KMS-11 (cell line): ENCODE measurements around the gene CADPS2.
A peak's percentile ranks its signal among the peaks of the same experiment; 100 is the strongest.

Experiments
- H2AFZ ChIP-seq: fragments of 200-600 bp; sonication (generic); 2 replicates; pipeline ENCODE4 v1.6.1; 2016; ENCODE audit warnings: antibody characterized with exemption, mixed run types, low read depth
- H3K27ac ChIP-seq: fragments of 200-600 bp; sonication (generic); 2 replicates; pipeline ENCODE4 v1.6.1; 2016; ENCODE audit warnings: mild to moderate bottlenecking, mixed run types
- H3K27me3 ChIP-seq: fragments of 200-600 bp; sonication (generic); 2 replicates; pipeline ENCODE4 v1.6.1; 2017; ENCODE audit warnings: mild to moderate bottlenecking, low read depth, mixed run types, moderate library complexity; ENCODE audit not compliant: insufficient read depth
- H3K36me3 ChIP-seq: fragments of 200-600 bp; sonication (generic); 2 replicates; pipeline ENCODE4 v1.6.1; 2017; ENCODE audit warnings: mild to moderate bottlenecking, mixed run types; ENCODE audit not compliant: insufficient read depth
- H3K4me1 ChIP-seq: fragments of 200-600 bp; sonication (generic); 2 replicates; pipeline ENCODE4 v1.6.1; 2016; ENCODE audit warnings: mild to moderate bottlenecking, low read depth, mixed run types; ENCODE audit not compliant: poor library complexity, severe bottlenecking
- H3K4me2 ChIP-seq: fragments of 200-600 bp; sonication (generic); 2 replicates; pipeline ENCODE4 v1.7.0; 2016; ENCODE audit warnings: mild to moderate bottlenecking, mixed run types
- H3K4me3 ChIP-seq: fragments of 200-600 bp; sonication (generic); IDR thresholded peaks from 2 replicates; pipeline ENCODE4 v1.6.1; 2017; ENCODE audit warnings: low read depth, low read length, mixed read lengths; ENCODE audit not compliant: insufficient read depth
- H3K79me2 ChIP-seq: fragments of 200-600 bp; sonication (generic); 2 replicates; pipeline ENCODE4 v1.6.1; 2016; ENCODE audit warnings: low read depth, mixed run types; ENCODE audit not compliant: insufficient read depth
- H3K9ac ChIP-seq: fragments of 200-600 bp; sonication (generic); 2 replicates; pipeline ENCODE4 v1.6.1; 2016; ENCODE audit warnings: mild to moderate bottlenecking, mixed run types
- H4K20me1 ChIP-seq: fragments of 200-600 bp; sonication (generic); 2 replicates; pipeline ENCODE4 v1.6.1; 2016; ENCODE audit warnings: mild to moderate bottlenecking, mixed run types; ENCODE audit not compliant: insufficient read depth
- CTCF ChIP-seq: fragments of 200-600 bp; sonication (generic); conservative IDR thresholded peaks from 2 replicates; pipeline ENCODE4 v1.6.1; 2017; ENCODE audit warnings: low read depth, mild to moderate bottlenecking, antibody characterized with exemption, low read length, moderate library complexity, mixed read lengths

Gene CADPS2

GRCh38 chr7:122380992-122381391, 505.3 kb downstream of the CADPS2 start:
- Histone ChIP-seq H3K4me2 (peak overlapping the region; percentile 43), H3K27me3 (no peaks in the 10 kb centered on the region), H3K27ac (peak overlapping the region; percentile 29; the same call in 1 of the 2 replicates), H3K79me2 (no peaks in the 10 kb centered on the region), H3K36me3 (no peaks in the 10 kb centered on the region), H3K4me1 (peaks cover 77% of the 10 kb centered on the region), H3K4me3 (no peak overlapping the region), H4K20me1 (no peaks in the 10 kb centered on the region), H3K9ac (0 out of 2 replicates have a peak overlapping the region, but pooled peaks have one; percentile 0), H2AFZ (peak overlapping the region; percentile 16)
- no peak for TF ChIP-seq CTCF

GRCh38 chr7:122379491-122379890, 506.8 kb downstream of the CADPS2 start:
- Histone ChIP-seq H3K27me3 (no peaks in the 10 kb centered on the region), H2AFZ (no peak overlapping the region), H3K4me2 (peak overlapping the region; percentile 43; the same call in 1 of the 2 replicates), H3K4me3 (no peak overlapping the region), H3K4me1 (peaks cover 62% of the 10 kb centered on the region), H3K79me2 (no peaks in the 10 kb centered on the region), H3K36me3 (no peaks in the 10 kb centered on the region), H3K27ac (no peak overlapping the region), H3K9ac (no peak overlapping the region), H4K20me1 (no peaks in the 10 kb centered on the region)
- TF ChIP-seq CTCF, result no peak

- no peaks in the 10 kb centered on the region for H3K36me3 ChIP-seq
- H3K79me2 ChIP-seq, result no peaks in the 10 kb centered on the region
- no peak overlapping the region for H3K27ac ChIP-seq
- H2AFZ ChIP-seq, result no peak overlapping the region
- H4K20me1 ChIP-seq, result no peaks in the 10 kb centered on the region
- TF ChIP-seq CTCF, result no peak
- H3K4me1 ChIP-seq, result peaks cover 7% of the 10 kb centered on the region
- no peak overlapping the region for H3K4me2 ChIP-seq
- H3K9ac ChIP-seq, result no peak overlapping the region
- H3K27me3 ChIP-seq, result no peaks in the 10 kb centered on the region
- no peak overlapping the region for H3K4me3 ChIP-seq
Observed at GRCh38 chr7:122369756-122370155, 516.5 kb downstream of the CADPS2 start.

- peaks cover 10% of the 10 kb centered on the region for H3K4me1 ChIP-seq
Observed at GRCh38 chr7:122364761-122365280, 521.4 kb downstream of the CADPS2 start.

More at GRCh38 chr7:122364761-122365280, 521.4 kb downstream of the CADPS2 start:
- no peak for TF ChIP-seq CTCF
- no peak overlapping the region for H3K27ac ChIP-seq
- H3K4me3 ChIP-seq, result no peak overlapping the region
- H3K36me3 ChIP-seq, result no peaks in the 10 kb centered on the region
- H3K79me2 ChIP-seq, result no peaks in the 10 kb centered on the region
- H3K9ac ChIP-seq, result no peak overlapping the region
- H3K4me2 ChIP-seq, result no peak overlapping the region
- no peaks in the 10 kb centered on the region for H3K27me3 ChIP-seq
- no peak overlapping the region for H2AFZ ChIP-seq
- H4K20me1 ChIP-seq, result no peaks in the 10 kb centered on the region
